ENCODE data around the gene KHDRBS1.

GRCh38 chr1:32031578-32032274, 18.1 kb downstream of the KHDRBS1 start:
- TF ChIP-seq CTCF (IDR thresholded peaks at IDR 0.05; ENCODE audit: low read depth, low read length, poor library complexity, severe bottlenecking) (no peak), EZH2phosphoT487 (IDR thresholded peaks at IDR 0.05; ENCODE audit: borderline replicate concordance, low read length) (no peak)
